GM21619 (cell line): Measurements from ENCODE around the gene SLC22A7.
"Not testable (repeated sequence)": the region's sequence is repeated elsewhere in the genome, so short reads cannot be mapped to it uniquely, and the experiment has no call there.

Experiments
- ATAC-seq: cut with Tn5 transposase; IDR thresholded peaks from one replicate; pipeline ENCODE4 v1.9.1; 2021; ENCODE audit not compliant: unreplicated experiment

The SLC22A7 gene

GRCh38 chr6:43334466-43335095 is 36.5 kb downstream of the SLC22A7 start:
- no peak for ATAC-seq

DNA sequence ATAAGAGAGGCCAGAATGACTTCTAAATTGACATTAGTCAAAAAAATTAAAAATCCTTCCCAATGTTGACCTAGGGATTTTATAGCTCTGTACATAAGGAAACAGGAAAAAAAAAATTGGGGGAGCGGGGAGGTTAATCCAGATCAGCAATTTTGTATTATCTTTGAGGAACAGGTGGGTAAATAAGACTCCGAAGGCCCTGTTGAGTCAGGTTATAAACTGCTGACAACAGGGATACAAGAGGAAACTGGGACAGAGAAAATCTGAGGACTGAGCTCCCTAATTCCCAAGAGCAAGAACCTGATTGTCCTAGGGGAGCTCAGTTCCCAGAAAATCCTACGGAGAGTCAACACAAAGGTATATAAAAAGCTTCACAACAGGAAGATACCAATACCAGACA is 37.4 kb downstream of the SLC22A7 start:
- ATAC-seq = no peak

DNA sequence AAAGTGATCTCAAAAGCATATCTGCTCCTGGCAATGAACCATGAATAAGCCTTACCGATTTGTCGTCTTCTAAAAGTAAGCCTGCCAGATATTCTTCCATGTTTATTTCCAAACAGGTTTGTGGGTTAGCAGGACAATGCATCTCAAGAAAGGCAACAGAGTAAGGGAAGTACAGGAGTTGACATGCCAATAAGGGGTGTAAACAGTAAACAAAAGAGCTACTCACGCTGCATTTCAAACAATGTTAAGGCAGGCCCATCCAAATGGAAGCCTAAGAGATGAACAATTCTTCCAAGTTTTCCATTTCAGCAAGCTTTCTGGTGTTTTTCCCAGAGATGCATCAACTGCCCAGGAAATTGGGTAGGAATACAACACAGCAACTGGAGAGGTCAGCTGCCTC is 38.3 kb downstream of the SLC22A7 start:
- ATAC-seq = no peak

DNA sequence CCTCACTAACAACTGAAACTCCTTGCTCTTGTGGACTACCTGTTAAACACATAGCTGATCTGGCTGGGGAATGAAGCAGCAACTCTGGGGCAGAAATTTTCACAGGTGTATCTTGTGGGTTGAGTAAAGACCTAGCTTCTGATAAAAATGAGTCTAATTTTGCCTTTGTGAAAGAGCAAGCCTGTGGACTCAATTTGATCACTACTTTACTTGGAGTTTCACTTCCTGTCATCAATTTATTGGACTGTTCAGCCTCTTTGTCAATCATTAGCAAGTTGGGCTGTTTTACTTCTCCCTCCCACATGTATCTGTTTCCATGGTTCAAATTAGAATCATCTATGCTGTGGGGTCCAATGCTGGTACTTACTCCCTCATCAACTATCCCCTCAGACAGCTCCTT is 40.2 kb downstream of the SLC22A7 start:
- peak; percentile 67 for ATAC-seq

GRCh38 chr6:43339168-43339567 is 41.1 kb downstream of the SLC22A7 start:
- peak; percentile 78 for ATAC-seq

- ATAC-seq = not testable (repeated sequence)
Measured at GRCh38 chr6:43346243-43346642, 48.2 kb downstream of the SLC22A7 start.

GRCh38 chr6:43347021-43347420 is 49.0 kb downstream of the SLC22A7 start:
- ATAC-seq = no peak

DNA sequence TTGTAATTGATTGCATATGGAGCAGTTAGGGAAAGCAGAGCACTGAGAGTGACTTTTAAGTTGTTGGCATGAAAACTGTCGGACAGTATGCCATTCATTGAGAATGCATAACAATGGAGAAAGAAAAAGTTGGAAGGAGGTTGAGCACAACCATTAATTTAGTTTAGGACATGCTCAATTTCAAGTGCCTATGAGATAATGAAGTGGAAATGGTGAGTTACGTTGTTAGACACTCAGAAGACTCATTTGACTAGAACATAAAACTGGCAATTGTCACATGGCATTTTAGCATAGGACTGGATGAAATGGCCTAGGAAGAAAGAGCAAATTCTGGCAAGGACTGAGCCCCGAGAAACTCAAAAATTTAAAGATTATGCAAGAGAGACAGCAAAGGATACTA is 49.4 kb downstream of the SLC22A7 start:
- ATAC-seq = no peak

DNA sequence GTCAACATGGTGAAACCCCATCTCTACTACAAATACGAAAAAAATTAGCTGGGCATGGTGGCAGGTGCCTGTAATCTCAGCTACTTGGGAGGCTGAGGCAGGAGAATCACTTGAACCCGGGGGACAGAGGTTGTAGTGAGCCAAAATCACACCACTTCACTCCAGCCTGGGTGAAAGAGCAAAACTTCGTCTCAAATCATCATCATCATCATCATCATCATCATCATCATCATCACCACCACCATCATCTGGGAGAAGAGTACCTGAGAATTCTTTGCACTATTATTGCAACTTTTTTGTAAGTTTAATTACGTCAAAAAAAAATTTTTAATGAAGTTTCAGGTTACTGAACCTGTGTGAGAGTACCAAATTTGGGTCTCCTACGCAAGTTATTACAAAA is 53.9 kb downstream of the SLC22A7 start:
- not testable (repeated sequence) for ATAC-seq
